ENCODE results near the gene HK2. TPM values are rescaled to one million over a fixed set of nuclear protein-coding genes. Genes with fewer than 3 reads are reported as not detected.

The HK2 gene
- total RNA-seq, 1 donor from 2014 or later = 23.2 TPM

DNA sequence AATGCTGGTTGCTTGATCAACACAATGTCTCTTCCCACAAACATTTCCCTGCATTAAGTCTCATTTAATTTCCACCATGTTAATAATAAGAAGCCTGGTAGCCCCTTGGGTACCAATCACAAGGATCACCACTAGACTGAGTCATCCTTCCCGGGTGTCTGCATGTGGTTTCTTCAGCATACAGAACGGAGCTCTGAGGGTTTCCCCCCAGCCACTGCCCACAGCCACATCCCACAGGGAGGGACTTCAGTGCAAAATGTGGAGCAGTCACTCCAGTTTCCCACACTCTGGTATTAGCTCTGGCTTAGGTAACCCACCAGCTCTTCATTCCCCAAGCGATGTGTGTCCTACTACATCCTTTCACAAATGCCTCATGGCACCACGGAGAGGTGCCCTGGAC, 81.8 kb downstream of the HK2 start:
- Mint-ChIP-seq H3K9me3 (ENCODE audit: unreplicated experiment) (no peaks in the 10 kb centered on the region), H3K4me1 (ENCODE audit: unreplicated experiment) (no peaks in the 10 kb centered on the region), H3K4me3 (ENCODE audit: unreplicated experiment) (no peak overlapping the region), H3K36me3 (ENCODE audit: low read depth, unreplicated experiment) (no peaks in the 10 kb centered on the region), H3K27me3 (ENCODE audit: unreplicated experiment) (peaks cover 2% of the 10 kb centered on the region), H3K27ac (ENCODE audit: unreplicated experiment) (no peak overlapping the region)
- DNase-seq (ENCODE audit: low spot score) = no peak
- TF ChIP-seq CTCF (IDR thresholded peaks at IDR 0.05; ENCODE audit: unreplicated experiment) = no peak

GRCh38 chr2:74916394-74916793, 82.5 kb downstream of the HK2 start:
- H3K4me1 Mint-ChIP-seq (ENCODE audit: unreplicated experiment) = no peaks in the 10 kb centered on the region
- no peaks in the 10 kb centered on the region for H3K36me3 Mint-ChIP-seq (ENCODE audit: low read depth, unreplicated experiment)

GRCh38 chr2:74917702-74918619, 84.0 kb downstream of the HK2 start:
- no peaks in the 10 kb centered on the region for H3K9me3 Mint-ChIP-seq (ENCODE audit: unreplicated experiment)
- no peak overlapping the region for H3K4me3 Mint-ChIP-seq (ENCODE audit: unreplicated experiment)
- DNase-seq (ENCODE audit: low spot score) = no peak
- H3K27me3 Mint-ChIP-seq (ENCODE audit: unreplicated experiment) = peaks cover 4% of the 10 kb centered on the region
- peaks cover 5% of the 10 kb centered on the region for H3K4me1 Mint-ChIP-seq (ENCODE audit: unreplicated experiment)
- no peaks in the 10 kb centered on the region for H3K36me3 Mint-ChIP-seq (ENCODE audit: low read depth, unreplicated experiment)
- peak; percentile 21 for TF ChIP-seq CTCF (IDR thresholded peaks at IDR 0.05; ENCODE audit: unreplicated experiment)
- H3K27ac Mint-ChIP-seq (ENCODE audit: unreplicated experiment) = no peak overlapping the region

More at GRCh38 chr2:74916394-74916793, 82.5 kb downstream of the HK2 start:
- H3K27ac Mint-ChIP-seq (ENCODE audit: unreplicated experiment) = no peak overlapping the region
- peaks cover 2% of the 10 kb centered on the region for H3K27me3 Mint-ChIP-seq (ENCODE audit: unreplicated experiment)
- no peaks in the 10 kb centered on the region for H3K9me3 Mint-ChIP-seq (ENCODE audit: unreplicated experiment)
- no peak overlapping the region for H3K4me3 Mint-ChIP-seq (ENCODE audit: unreplicated experiment)
- no peak for DNase-seq (ENCODE audit: low spot score)
- no peak for TF ChIP-seq CTCF (IDR thresholded peaks at IDR 0.05; ENCODE audit: unreplicated experiment)

GRCh38 chr2:74919827-74920226, 85.9 kb downstream of the HK2 start:
- no peak overlapping the region for H3K4me3 Mint-ChIP-seq (ENCODE audit: unreplicated experiment)
- TF ChIP-seq CTCF (IDR thresholded peaks at IDR 0.05; ENCODE audit: unreplicated experiment) = peak; percentile 91
- peaks cover 4% of the 10 kb centered on the region for H3K27me3 Mint-ChIP-seq (ENCODE audit: unreplicated experiment)
- peak; percentile 82 for DNase-seq (ENCODE audit: low spot score)
- H3K9me3 Mint-ChIP-seq (ENCODE audit: unreplicated experiment) = no peaks in the 10 kb centered on the region
- H3K27ac Mint-ChIP-seq (ENCODE audit: unreplicated experiment) = no peak overlapping the region
- no peaks in the 10 kb centered on the region for H3K36me3 Mint-ChIP-seq (ENCODE audit: low read depth, unreplicated experiment)
- H3K4me1 Mint-ChIP-seq (ENCODE audit: unreplicated experiment) = peaks cover 5% of the 10 kb centered on the region

GRCh38 chr2:74921236-74921736, 87.4 kb downstream of the HK2 start:
- H3K27me3 Mint-ChIP-seq (ENCODE audit: unreplicated experiment) = peaks cover 1% of the 10 kb centered on the region
- TF ChIP-seq CTCF (IDR thresholded peaks at IDR 0.05; ENCODE audit: unreplicated experiment) = no peak
- peaks cover 8% of the 10 kb centered on the region for H3K4me1 Mint-ChIP-seq (ENCODE audit: unreplicated experiment)
- DNase-seq (ENCODE audit: low spot score) = no peak
- H3K9me3 Mint-ChIP-seq (ENCODE audit: unreplicated experiment) = no peaks in the 10 kb centered on the region
- H3K36me3 Mint-ChIP-seq (ENCODE audit: low read depth, unreplicated experiment) = no peaks in the 10 kb centered on the region
- no peak overlapping the region for H3K27ac Mint-ChIP-seq (ENCODE audit: unreplicated experiment)
- no peak overlapping the region for H3K4me3 Mint-ChIP-seq (ENCODE audit: unreplicated experiment)

All from endothelial cell (in vitro differentiated cells).